BJ (cell line): ENCODE results near the gene GPC6. TPM values are rescaled to one million over a fixed set of nuclear protein-coding genes. Genes with fewer than 3 reads are reported as not detected.

Experiments
- CTCF ChIA-PET: fragments of 350-600 bp; formaldehyde crosslinking; extraction: SDS; loops from one replicate; lab custom pipeline; 2021; ENCODE audit warnings: antibody characterized with exemption, inconsistent platforms; lab: Yijun Ruan, JAX
- POLR2A ChIA-PET: fragments of 300-600 bp; sonication (Branson Sonifier 250); formaldehyde crosslinking; extraction: SDS; loops from one replicate; lab custom pipeline; 2021; ENCODE audit warnings: antibody characterized with exemption; lab: Charles Lee
- DNase-seq: peaks from one replicate; pipeline ENCODE4 v3.0.0-alpha.2; 2011; ENCODE audit warnings: low read depth
- H3K27me3 ChIP-seq: 2 replicates; pipeline ENCODE4 v1.6.0; 2011; ENCODE audit warnings: low read length; ENCODE audit not compliant: control insufficient read depth, insufficient read depth
- H3K36me3 ChIP-seq: 2 replicates; pipeline ENCODE4 v1.5.1; 2011; ENCODE audit warnings: low read length; ENCODE audit not compliant: control insufficient read depth, insufficient read depth
- H3K4me3 ChIP-seq: 2 replicates; pipeline ENCODE4 v1.5.1; 2011; ENCODE audit warnings: low read depth, mild to moderate bottlenecking, control low read depth, low read length
- CTCF ChIP-seq: IDR thresholded peaks from 2 replicates; pipeline ENCODE4 v1.5.1; 2011; ENCODE audit warnings: low read depth, mild to moderate bottlenecking, control low read depth, inconsistent platforms, low read length, moderate library complexity; ENCODE audit not compliant: insufficient read depth
- polyA plus RNA-seq: library from polyadenylated mRNA; depleted of rRNA; stranded (reverse); fragments of >200 nt; gene quantifications from 2 replicates; pipeline ENCODE4 v1.2.3, GENCODE V29; 2011

The GPC6 gene
- polyA plus RNA-seq, 1 experiment = 23.0 TPM

GRCh38 chr13:94280349-94280748 lies 1053.7 kb downstream of the GPC6 start:
- no peak for TF ChIP-seq CTCF
- Histone ChIP-seq H3K4me3 (no peak overlapping the region), H3K36me3 (no peaks in the 10 kb centered on the region), H3K27me3 (no peaks in the 10 kb centered on the region)
- POLR2A ChIA-PET = no interaction called here
- DNase-seq = no peak
- CTCF ChIA-PET = interaction anchor here (1.3 kb wide), 1 partner anchor 12 kb away, joined by 5 read pairs; no protein-coding TSS in a partner anchor

- TF ChIP-seq CTCF = no peak
- ChIA-PET POLR2A (no interaction called here), CTCF (interaction anchor here (1.3 kb wide), 1 partner anchor 12 kb away, joined by 5 read pairs; no protein-coding TSS in a partner anchor)
- Histone ChIP-seq H3K4me3 (no peak overlapping the region), H3K36me3 (no peaks in the 10 kb centered on the region), H3K27me3 (no peaks in the 10 kb centered on the region)
- no peak for DNase-seq
Observed at GRCh38 chr13:94280845-94281244, 1054.2 kb downstream of the GPC6 start.

- POLR2A ChIA-PET = no interaction called here
- DNase-seq = no peak
- Histone ChIP-seq H3K36me3 (no peaks in the 10 kb centered on the region), H3K4me3 (no peak overlapping the region), H3K27me3 (no peaks in the 10 kb centered on the region)
- TF ChIP-seq CTCF = no peak
- CTCF ChIA-PET = interaction anchor here (1.6 kb wide), 1 partner anchor 17 kb away, joined by 3 read pairs; no protein-coding TSS in a partner anchor
Observed at GRCh38 chr13:94286581-94286980, 1060.0 kb downstream of the GPC6 start.

- TF ChIP-seq CTCF = no peak
- POLR2A ChIA-PET = no interaction called here
- H3K36me3 ChIP-seq = no peaks in the 10 kb centered on the region
- CTCF ChIA-PET = no interaction called here
- DNase-seq = no peak
- no peaks in the 10 kb centered on the region for H3K27me3 ChIP-seq
- no peak overlapping the region for H3K4me3 ChIP-seq
Observed at GRCh38 chr13:94291631-94292322, 1065.2 kb downstream of the GPC6 start.

- no peaks in the 10 kb centered on the region for H3K36me3 ChIP-seq
- ChIA-PET CTCF (no interaction called here), POLR2A (no interaction called here)
- H3K4me3 ChIP-seq = no peak overlapping the region
- TF ChIP-seq CTCF = no peak
- no peak for DNase-seq
- H3K27me3 ChIP-seq = no peaks in the 10 kb centered on the region
Observed at GRCh38 chr13:94292323-94292640, 1065.7 kb downstream of the GPC6 start.
